ENCODE results near the gene GRK5. TPM values are rescaled to one million over a fixed set of nuclear protein-coding genes. Genes with fewer than 3 reads are reported as not detected.

The GRK5 gene
- total and polyA plus RNA-seq, 8 donors = 10.9 to 95.9 (median 34.0) TPM

DNA sequence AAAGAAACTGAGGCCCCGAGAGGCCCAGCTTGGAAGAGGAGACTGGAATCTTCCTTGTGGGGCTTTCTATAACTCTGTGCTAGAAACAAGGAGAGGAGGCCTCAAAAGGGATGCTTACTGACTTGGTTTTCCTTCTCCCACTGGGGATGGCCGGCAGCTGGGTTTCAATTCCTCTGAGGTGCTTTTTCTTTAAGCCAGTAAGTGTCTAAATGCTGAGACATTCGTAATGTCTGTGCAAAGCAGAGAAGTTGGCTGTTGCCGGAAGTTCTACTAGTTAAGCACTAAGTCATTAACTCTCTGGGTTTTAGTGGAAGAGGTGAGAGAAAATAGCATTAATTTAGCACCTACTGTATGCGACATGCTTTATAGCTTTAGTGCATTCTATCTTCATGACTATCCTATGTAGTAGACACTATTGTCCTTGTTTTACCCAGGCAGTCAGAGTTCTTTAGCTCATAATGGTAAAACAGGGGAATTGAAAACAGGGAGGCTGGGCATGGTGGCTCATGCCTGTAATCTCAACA is 199.9 kb downstream of the GRK5 start:
- Histone ChIP-seq H3K27me3 (no peaks in the 10 kb centered on the region), H3K9me3 (no peaks in the 10 kb centered on the region), H3K4me1 (peaks cover 6 to 58% (median 16%) of the 10 kb centered on the region in 4 donors), H3K27ac (peak overlapping the region in 4 of 5 donors; percentile 47 to 88 (median 58)), H3K4me3 (no peak overlapping the region), H3K36me3 (peaks cover 0 to 8% (median 0%) of the 10 kb centered on the region in 4 donors)
- TF ChIP-seq POLR2AphosphoS5 (IDR thresholded peaks at IDR 0.05) (no peak), POLR2A (IDR thresholded peaks at IDR 0.05) (no peak)
- TF ChIP-seq, protein P1, sequence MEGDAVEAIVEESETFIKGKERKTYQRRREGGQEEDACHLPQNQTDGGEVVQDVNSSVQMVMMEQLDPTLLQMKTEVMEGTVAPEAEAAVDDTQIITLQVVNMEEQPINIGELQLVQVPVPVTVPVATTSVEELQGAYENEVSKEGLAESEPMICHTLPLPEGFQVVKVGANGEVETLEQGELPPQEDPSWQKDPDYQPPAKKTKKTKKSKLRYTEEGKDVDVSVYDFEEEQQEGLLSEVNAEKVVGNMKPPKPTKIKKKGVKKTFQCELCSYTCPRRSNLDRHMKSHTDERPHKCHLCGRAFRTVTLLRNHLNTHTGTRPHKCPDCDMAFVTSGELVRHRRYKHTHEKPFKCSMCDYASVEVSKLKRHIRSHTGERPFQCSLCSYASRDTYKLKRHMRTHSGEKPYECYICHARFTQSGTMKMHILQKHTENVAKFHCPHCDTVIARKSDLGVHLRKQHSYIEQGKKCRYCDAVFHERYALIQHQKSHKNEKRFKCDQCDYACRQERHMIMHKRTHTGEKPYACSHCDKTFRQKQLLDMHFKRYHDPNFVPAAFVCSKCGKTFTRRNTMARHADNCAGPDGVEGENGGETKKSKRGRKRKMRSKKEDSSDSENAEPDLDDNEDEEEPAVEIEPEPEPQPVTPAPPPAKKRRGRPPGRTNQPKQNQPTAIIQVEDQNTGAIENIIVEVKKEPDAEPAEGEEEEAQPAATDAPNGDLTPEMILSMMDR (IDR thresholded peaks at IDR 0.05) = no peak
- intact Hi-C loops (cut with DNase I; ENCODE audit: low total_unique reads) = no loop called here
- WGBS, 5 donors = 76 to 86% (median 83%) methylated on average over 5 of the region's 5 CpGs
- no peak for DNase-seq

DNA sequence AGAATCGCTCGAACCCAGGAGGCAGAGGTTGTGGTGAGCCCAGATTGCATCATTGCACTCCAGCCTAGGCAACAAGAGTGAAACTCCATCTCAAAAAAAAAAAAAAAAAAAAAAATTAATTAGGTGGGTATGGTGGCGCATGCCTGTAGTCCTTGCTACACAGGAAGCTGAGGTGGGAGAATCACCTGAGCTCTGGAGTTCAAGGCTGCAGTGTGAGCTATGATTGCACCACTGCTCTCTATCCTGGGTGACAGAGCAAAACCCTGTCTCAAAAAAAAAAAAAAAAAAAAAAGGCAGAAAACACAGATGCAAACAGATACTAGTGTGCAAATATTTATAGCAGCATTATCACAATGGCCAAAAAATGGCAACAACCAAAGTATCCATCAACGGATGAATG is 200.7 kb downstream of the GRK5 start:
- Histone ChIP-seq H3K36me3 (peaks cover 0 to 8% (median 0%) of the 10 kb centered on the region in 4 donors), H3K27ac (peak overlapping the region in 3 of 5 donors; percentile 62 to 88 (median 80)), H3K27me3 (no peaks in the 10 kb centered on the region), H3K4me1 (peaks cover 12 to 66% (median 23%) of the 10 kb centered on the region in 4 donors), H3K4me3 (no peak overlapping the region), H3K9me3 (no peaks in the 10 kb centered on the region)
- intact Hi-C loops (cut with DNase I; ENCODE audit: low total_unique reads) = no loop called here
- TF ChIP-seq EP300 (IDR thresholded peaks at IDR 0.05) (no peak), POLR2A (IDR thresholded peaks at IDR 0.05) (no peak), POLR2AphosphoS5 (IDR thresholded peaks at IDR 0.05) (no peak)
- TF ChIP-seq, protein P1 (IDR thresholded peaks at IDR 0.05) = no peak
- no peak for DNase-seq
- 78 to 91% (median 83%) methylated on average over 4 of the region's 4 CpGs for WGBS, 5 donors

DNA sequence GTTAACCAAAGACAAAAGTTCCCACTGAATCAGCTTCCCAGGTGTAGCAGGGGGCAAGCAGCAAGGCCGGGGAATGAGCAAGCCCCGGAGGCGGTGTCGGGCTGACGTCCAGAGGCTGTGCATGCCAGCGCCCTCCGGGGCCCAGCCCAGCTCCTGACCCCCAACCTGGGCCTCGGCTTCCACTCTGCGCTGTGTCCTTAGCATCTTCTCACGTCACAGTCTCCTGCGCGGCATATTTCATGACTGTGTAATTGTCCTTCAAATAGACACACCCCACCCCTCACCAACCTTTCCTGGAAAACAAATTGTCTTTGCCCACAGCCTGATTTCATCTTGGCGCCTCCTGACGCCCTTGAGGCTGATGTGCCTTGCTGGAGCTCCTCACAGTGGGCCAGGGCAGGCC is 201.6 kb downstream of the GRK5 start:
- H3K9me3 ChIP-seq = no peaks in the 10 kb centered on the region
- DNase-seq = no peak
- H3K36me3 ChIP-seq = peaks cover 0 to 8% (median 0%) of the 10 kb centered on the region in 4 donors
- no peak overlapping the region for H3K4me3 ChIP-seq
- no peaks in the 10 kb centered on the region for H3K27me3 ChIP-seq
- H3K4me1 ChIP-seq = peaks cover 19 to 72% (median 29%) of the 10 kb centered on the region in 4 donors
- intact Hi-C loops (cut with DNase I; ENCODE audit: low total_unique reads) = no loop called here
- WGBS, 5 donors = 76 to 90% (median 83%) methylated on average over 14 of the region's 14 CpGs
- TF ChIP-seq, protein P1 (IDR thresholded peaks at IDR 0.05) = no peak
- no peak for TF ChIP-seq EP300 (IDR thresholded peaks at IDR 0.05)
- no peak for TF ChIP-seq POLR2AphosphoS5 (IDR thresholded peaks at IDR 0.05)
- TF ChIP-seq POLR2A (IDR thresholded peaks at IDR 0.05) = no peak
- H3K27ac ChIP-seq = peak overlapping the region; percentile 45 to 88 (median 76)

DNA sequence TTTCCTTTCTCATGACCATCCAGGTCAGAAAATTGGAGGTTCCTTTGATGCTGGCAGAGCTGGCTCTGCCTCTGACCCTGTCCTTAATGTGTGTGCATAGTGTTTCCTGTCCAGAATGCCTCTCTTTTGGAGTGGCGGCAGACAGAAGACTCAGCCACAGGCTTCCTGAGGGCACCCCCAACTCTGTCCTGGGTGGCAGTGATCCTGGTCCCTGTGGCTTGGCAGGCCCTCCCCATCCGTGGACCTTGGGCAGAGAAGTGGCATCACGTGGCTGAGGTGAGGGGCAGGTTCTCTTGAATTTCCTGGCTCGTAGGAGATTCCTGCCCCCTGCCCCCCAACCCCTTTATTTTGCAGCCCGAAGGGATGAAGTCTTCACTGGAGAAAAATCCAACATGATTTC is 202.0 kb downstream of the GRK5 start:
- WGBS, 5 donors = 66 to 72% (median 70%) methylated on average over 5 of the region's 5 CpGs
- Histone ChIP-seq H3K27me3 (no peaks in the 10 kb centered on the region), H3K36me3 (peaks cover 0 to 8% (median 0%) of the 10 kb centered on the region in 4 donors), H3K4me1 (peaks cover 20 to 73% (median 29%) of the 10 kb centered on the region in 4 donors), H3K4me3 (no peak overlapping the region), H3K27ac (peak overlapping the region; percentile 45 to 88 (median 76)), H3K9me3 (no peaks in the 10 kb centered on the region)
- DNase-seq = no peak
- intact Hi-C loops (cut with DNase I; ENCODE audit: low total_unique reads) = no loop called here
- TF ChIP-seq POLR2A (IDR thresholded peaks at IDR 0.05) = no peak
- TF ChIP-seq, protein P1 (IDR thresholded peaks at IDR 0.05) = no peak
- TF ChIP-seq EP300 (IDR thresholded peaks at IDR 0.05) = no peak
- TF ChIP-seq POLR2AphosphoS5 (IDR thresholded peaks at IDR 0.05) = no peak
